Activated T-cell treated with anti-CD3 and anti-CD28 coated beads for 48 hours (primary cell): Measurements from ENCODE around the gene GAP43.
"Not testable (repeated sequence)": the region's sequence is repeated elsewhere in the genome, so short reads cannot be mapped to it uniquely, and the experiment has no call there.

ENCODE experiments used
- DNase-seq: peaks from one replicate; pipeline ENCODE4 v3.0.0-alpha.2; 2020; ENCODE audit warnings: low read depth

GAP43 gene

GRCh38 chr3:115698851-115699591, 75.7 kb downstream of the GAP43 start:
- no peak for DNase-seq

- DNase-seq, result no peak
Measured at GRCh38 chr3:115699706-115700105, 76.4 kb downstream of the GAP43 start.

- no peak for DNase-seq
Measured at GRCh38 chr3:115702598-115702997, 79.3 kb downstream of the GAP43 start.

- DNase-seq, result no peak
Measured at GRCh38 chr3:115704661-115705338, 81.5 kb downstream of the GAP43 start.

GRCh38 chr3:115706311-115706829, 83.1 kb downstream of the GAP43 start:
- DNase-seq, result no peak

GRCh38 chr3:115708540-115708939, 85.2 kb downstream of the GAP43 start:
- DNase-seq, result no peak

GRCh38 chr3:115709093-115709492, 85.8 kb downstream of the GAP43 start:
- no peak for DNase-seq

- DNase-seq, result no peak
Measured at GRCh38 chr3:115709931-115710330, 86.6 kb downstream of the GAP43 start.

GRCh38 chr3:115710799-115711198, 87.5 kb downstream of the GAP43 start:
- DNase-seq, result no peak

- DNase-seq, result no peak
Measured at GRCh38 chr3:115712871-115713270, 89.6 kb downstream of the GAP43 start.

- DNase-seq, result no peak
Measured at GRCh38 chr3:115713284-115713683, 90.0 kb downstream of the GAP43 start.

- no peak for DNase-seq
Measured at GRCh38 chr3:115715241-115715745, 92.0 kb downstream of the GAP43 start.

GRCh38 chr3:115720983-115721382, 97.7 kb downstream of the GAP43 start:
- DNase-seq, result no peak

- no peak for DNase-seq
Measured at GRCh38 chr3:115725800-115726199, 102.5 kb downstream of the GAP43 start.

GRCh38 chr3:115727135-115727534, 103.8 kb downstream of the GAP43 start:
- DNase-seq, result no peak

GRCh38 chr3:115728013-115728412, 104.7 kb downstream of the GAP43 start:
- no peak for DNase-seq

- not testable (repeated sequence) for DNase-seq
Measured at GRCh38 chr3:115736341-115736740, 113.0 kb downstream of the GAP43 start.

GRCh38 chr3:115741650-115742049, 118.3 kb downstream of the GAP43 start:
- DNase-seq, result no peak

GRCh38 chr3:115744516-115744915, 121.2 kb downstream of the GAP43 start:
- not testable (repeated sequence) for DNase-seq

- DNase-seq, result not testable (repeated sequence)
Measured at GRCh38 chr3:115752978-115753377, 129.7 kb downstream of the GAP43 start.

GRCh38 chr3:115758076-115758763, 134.9 kb downstream of the GAP43 start:
- no peak for DNase-seq

- no peak for DNase-seq
Measured at GRCh38 chr3:115760716-115761115, 137.4 kb downstream of the GAP43 start.

- no peak for DNase-seq
Measured at GRCh38 chr3:115761927-115762305, 138.6 kb downstream of the GAP43 start.
